HG02763 (cell line): ENCODE measurements around the gene POU3F3.

ENCODE experiments used
- ATAC-seq: cut with Tn5 transposase; IDR thresholded peaks from one replicate; pipeline ENCODE4 v1.9.1; 2021; ENCODE audit warnings: mild to moderate bottlenecking, moderate library complexity; ENCODE audit not compliant: unreplicated experiment

The POU3F3 gene

DNA sequence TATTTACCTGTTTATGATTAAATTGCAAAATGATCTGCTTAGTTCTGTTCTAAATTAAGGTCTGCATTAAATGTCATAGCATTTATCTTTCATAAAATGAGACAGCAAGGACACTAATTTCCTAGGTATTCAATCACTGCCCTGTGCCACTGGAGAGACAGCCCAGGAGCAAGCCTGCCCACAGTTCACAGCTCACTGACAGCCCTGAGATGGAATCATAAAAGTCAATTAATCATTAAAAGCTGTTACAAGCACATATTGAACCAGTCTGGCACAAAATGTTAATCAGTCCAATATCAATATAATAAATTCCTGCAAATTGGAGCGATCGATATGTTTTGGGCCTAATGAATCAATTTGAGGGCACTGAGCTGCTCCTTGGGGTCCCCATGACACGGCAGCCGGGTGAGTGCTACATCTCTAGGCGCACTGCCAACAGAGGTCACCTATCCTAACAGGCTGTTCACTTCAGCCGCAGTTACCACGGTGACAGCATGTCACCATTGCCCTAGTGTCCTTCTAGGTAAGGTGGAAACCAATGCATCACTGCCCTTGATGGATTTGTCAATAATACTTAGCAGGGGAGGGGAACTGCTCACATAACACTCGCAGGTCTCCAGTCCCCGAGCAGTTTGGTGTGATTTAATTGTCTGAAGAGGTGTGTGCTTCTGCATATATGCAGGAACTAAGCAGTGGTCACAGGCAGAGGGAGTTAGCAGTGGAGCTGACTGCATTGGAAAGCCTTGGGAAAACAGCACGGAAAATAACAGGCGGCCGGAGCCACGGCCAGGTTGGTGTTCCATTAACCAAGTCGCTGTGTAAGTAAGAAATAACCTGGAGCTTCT lies 47.3 kb downstream of the POU3F3 start:
- no peak for ATAC-seq

GRCh38 chr2:104902317-104902716 lies 48.4 kb downstream of the POU3F3 start:
- ATAC-seq, result no peak
